HUES6 (cell line): ENCODE data around the gene TRAPPC13.

Experiments used
- H3K27ac ChIP-seq: 2 replicates; pipeline ENCODE4 v1.7.0; 2013; ENCODE audit warnings: low read depth, mild to moderate bottlenecking, low read length, inconsistent platforms
- H3K27me3 ChIP-seq: 2 replicates; pipeline ENCODE4 v1.6.1; 2013; ENCODE audit warnings: low read length; ENCODE audit not compliant: control insufficient read depth, insufficient read depth
- H3K36me3 ChIP-seq: 2 replicates; pipeline ENCODE4 v1.6.1; 2013; ENCODE audit warnings: low read length; ENCODE audit not compliant: control insufficient read depth, insufficient read depth
- H3K4me1 ChIP-seq: 2 replicates; pipeline ENCODE4 v1.6.1; 2013; ENCODE audit warnings: low read length; ENCODE audit not compliant: control insufficient read depth, insufficient read depth
- H3K4me3 ChIP-seq: 2 replicates; pipeline ENCODE4 v1.5.1; 2013; ENCODE audit warnings: low read depth, low read length
- H3K9ac ChIP-seq: one replicate; pipeline ENCODE4 v1.6.1; 2013; ENCODE audit warnings: mild to moderate bottlenecking, low read length
- H3K9me3 ChIP-seq: 2 replicates; pipeline ENCODE4 v1.6.1; 2013; ENCODE audit warnings: low read depth, low read length; ENCODE audit not compliant: control insufficient read depth, insufficient read depth

TRAPPC13 gene

DNA sequence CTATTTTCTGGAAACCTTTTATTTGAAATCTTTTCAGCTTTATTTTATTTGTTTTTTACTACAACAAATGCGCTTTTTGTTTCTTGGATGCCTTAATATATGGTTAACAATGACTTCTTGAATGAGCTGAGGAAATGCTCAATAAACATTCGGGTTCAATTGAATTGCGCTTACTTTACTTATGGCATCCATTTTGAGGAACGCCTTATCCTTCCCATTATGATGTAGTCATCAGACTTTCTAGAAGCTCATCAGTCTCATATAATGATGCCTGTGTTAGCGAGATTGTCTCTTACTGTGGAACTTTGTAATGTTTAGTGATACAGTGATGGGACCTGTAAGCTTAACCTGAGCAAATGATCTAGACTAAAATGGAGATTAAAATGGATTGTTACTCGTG, 916 bp downstream of the TRAPPC13 start:
- Histone ChIP-seq H3K9me3 (no peaks in the 10 kb centered on the region), H3K27me3 (no peaks in the 10 kb centered on the region), H3K36me3 (peaks cover 10% of the 10 kb centered on the region), H3K4me3 (peak overlapping the region; percentile 96), H3K27ac (no peak overlapping the region), H3K4me1 (peaks cover 8% of the 10 kb centered on the region), H3K9ac (no peak overlapping the region)

DNA sequence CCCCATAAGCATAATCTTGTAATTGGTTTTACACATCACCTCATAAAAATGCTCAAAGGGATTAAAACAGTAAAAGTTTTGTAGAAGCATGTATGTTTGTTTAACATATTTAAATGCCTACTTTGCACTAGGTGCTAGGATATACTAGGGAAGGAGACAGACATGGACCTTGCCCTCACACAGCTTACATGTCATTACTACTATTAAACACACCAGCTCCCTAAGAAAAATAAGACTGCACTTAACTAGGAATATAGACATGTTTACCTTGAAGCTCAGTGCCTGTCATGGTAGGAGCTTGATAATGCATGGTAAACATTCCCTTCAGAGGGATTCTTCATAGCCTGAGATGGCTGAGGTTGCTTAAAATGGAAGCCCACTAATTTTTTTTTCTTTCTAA, 6.2 kb downstream of the TRAPPC13 start:
- Histone ChIP-seq H3K36me3 (peaks cover 13% of the 10 kb centered on the region), H3K9ac (no peak overlapping the region), H3K9me3 (no peaks in the 10 kb centered on the region), H3K4me1 (peaks cover under 1% of the 10 kb centered on the region; the same call in 1 of the 2 replicates), H3K27me3 (no peaks in the 10 kb centered on the region), H3K27ac (no peak overlapping the region), H3K4me3 (no peak overlapping the region)

DNA sequence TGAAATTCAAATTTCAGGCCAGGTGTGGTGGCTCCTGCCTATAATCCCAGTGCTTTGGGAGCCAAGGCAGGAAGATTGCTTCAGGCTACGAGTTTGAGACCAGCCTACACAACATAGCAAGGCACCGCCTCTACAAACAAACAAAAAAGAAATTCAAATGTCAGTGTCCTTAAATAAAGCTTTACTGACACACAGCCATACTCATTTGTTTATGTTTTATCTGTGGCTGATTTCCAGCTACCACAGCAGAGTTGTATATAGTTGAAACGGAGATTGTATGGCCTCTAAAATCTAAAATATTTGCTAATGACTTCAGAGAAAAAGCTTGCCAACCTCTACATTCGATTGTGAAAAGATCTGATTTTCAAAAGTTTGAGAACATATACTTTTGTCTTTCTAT, 15.4 kb downstream of the TRAPPC13 start:
- H3K9ac ChIP-seq, result no peak overlapping the region
- H3K4me3 ChIP-seq, result no peak overlapping the region
- no peak overlapping the region for H3K27ac ChIP-seq
- H3K27me3 ChIP-seq, result no peaks in the 10 kb centered on the region
- H3K36me3 ChIP-seq, result peaks cover 32% of the 10 kb centered on the region
- H3K9me3 ChIP-seq, result peaks cover 4% of the 10 kb centered on the region; the same call in 1 of the 2 replicates
- no peaks in the 10 kb centered on the region for H3K4me1 ChIP-seq

DNA sequence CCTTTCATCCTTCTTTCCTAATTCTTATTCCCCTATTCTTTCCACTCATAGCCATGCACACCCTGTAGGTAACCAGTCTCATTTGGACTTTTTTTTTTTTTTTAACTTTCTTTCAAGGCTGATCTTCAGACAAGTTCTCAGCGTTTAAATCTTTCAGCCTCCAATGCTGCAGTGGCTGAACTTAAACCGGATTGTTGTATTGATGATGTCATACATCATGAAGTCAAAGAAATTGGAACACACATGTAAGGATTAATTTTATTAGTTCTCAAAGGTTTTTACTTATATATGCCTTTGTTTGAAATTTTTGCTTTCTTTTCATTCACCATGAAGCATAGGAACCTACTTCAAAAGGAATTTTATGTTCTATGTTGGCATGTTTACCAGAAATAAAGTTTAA, 22.1 kb downstream of the TRAPPC13 start:
- Histone ChIP-seq H3K9ac (no peak overlapping the region), H3K36me3 (peaks cover 4% of the 10 kb centered on the region; the same call in 1 of the 2 replicates), H3K9me3 (no peaks in the 10 kb centered on the region), H3K27me3 (no peaks in the 10 kb centered on the region), H3K27ac (no peak overlapping the region), H3K4me3 (no peak overlapping the region), H3K4me1 (peaks cover 7% of the 10 kb centered on the region; the same call in 1 of the 2 replicates)

DNA sequence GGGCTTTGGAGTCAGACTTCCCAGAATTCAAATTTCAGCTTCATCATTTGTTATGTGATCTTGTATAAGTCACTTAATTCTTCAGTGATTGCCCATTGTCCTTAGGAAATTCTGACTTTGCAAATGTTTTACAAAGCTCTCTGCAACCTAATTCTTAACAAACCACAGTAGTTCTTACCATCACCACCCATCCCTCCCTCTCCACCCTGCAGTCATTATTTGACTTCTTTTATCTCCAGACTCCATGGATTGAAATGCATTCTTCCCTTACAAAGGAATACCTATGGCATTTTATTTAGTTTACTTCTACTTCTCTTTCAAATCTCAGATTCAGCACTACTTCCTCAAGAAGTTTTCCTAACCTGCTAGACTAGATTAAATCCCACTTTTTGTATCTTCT, 23.1 kb downstream of the TRAPPC13 start:
- Histone ChIP-seq H3K9ac (no peak overlapping the region), H3K27me3 (no peaks in the 10 kb centered on the region), H3K4me1 (peaks cover 7% of the 10 kb centered on the region; the same call in 1 of the 2 replicates)

DNA sequence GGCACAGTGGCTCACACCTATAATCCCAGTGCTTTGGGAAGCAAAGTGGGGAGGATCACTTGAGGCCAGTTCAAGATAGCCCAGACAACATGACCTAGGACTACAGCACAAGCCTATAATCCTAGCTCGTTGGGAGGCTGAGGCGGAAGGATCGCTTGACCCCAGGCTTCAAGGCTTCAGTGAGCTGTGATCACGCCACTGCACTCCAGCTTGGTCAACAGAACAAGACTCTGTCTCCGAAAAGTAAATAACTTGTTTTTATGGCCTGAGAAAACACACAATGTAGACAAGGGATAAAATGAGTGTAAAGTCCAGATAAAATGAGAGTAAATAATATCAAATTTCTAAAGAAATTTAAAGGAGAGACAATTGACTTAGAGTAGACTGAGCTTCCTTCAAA, 26.3 kb downstream of the TRAPPC13 start:
- H3K4me1 ChIP-seq, result peaks cover 7% of the 10 kb centered on the region; the same call in 1 of the 2 replicates
- H3K27me3 ChIP-seq, result no peaks in the 10 kb centered on the region
- peaks cover 4% of the 10 kb centered on the region; the same call in 1 of the 2 replicates for H3K36me3 ChIP-seq
- no peak overlapping the region for H3K9ac ChIP-seq
- H3K27ac ChIP-seq, result no peak overlapping the region
- no peak overlapping the region for H3K4me3 ChIP-seq
- H3K9me3 ChIP-seq, result no peaks in the 10 kb centered on the region

More for the DNA sequence above, 23.1 kb downstream of the TRAPPC13 start:
- H3K27ac ChIP-seq, result peak overlapping the region; percentile 64
- peaks cover 4% of the 10 kb centered on the region; the same call in 1 of the 2 replicates for H3K36me3 ChIP-seq
- H3K4me3 ChIP-seq, result no peak overlapping the region
- no peaks in the 10 kb centered on the region for H3K9me3 ChIP-seq

DNA sequence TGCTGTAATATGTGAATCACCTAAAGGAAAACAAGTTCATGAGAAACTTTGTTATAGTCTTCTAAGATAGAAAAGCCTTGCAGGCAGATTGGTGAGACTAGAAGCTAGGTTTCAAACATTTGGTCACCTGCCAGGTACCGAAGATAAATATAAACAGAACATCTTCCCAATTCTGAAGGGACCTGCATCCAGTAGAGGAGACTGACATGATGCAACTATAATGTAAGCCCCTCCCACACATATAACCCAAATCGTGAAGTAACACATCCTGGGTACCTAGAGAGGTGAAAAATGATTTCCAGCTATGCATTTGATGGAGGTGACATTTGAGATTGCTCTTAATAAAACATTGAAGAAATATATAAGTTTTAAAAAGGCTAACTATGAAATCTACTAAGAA, 29.9 kb downstream of the TRAPPC13 start:
- no peak overlapping the region for H3K4me3 ChIP-seq
- H3K9me3 ChIP-seq, result no peaks in the 10 kb centered on the region
- no peak overlapping the region for H3K27ac ChIP-seq
- peaks cover 7% of the 10 kb centered on the region; the same call in 1 of the 2 replicates for H3K36me3 ChIP-seq
- no peaks in the 10 kb centered on the region for H3K4me1 ChIP-seq
- H3K9ac ChIP-seq, result no peak overlapping the region
- H3K27me3 ChIP-seq, result no peaks in the 10 kb centered on the region

DNA sequence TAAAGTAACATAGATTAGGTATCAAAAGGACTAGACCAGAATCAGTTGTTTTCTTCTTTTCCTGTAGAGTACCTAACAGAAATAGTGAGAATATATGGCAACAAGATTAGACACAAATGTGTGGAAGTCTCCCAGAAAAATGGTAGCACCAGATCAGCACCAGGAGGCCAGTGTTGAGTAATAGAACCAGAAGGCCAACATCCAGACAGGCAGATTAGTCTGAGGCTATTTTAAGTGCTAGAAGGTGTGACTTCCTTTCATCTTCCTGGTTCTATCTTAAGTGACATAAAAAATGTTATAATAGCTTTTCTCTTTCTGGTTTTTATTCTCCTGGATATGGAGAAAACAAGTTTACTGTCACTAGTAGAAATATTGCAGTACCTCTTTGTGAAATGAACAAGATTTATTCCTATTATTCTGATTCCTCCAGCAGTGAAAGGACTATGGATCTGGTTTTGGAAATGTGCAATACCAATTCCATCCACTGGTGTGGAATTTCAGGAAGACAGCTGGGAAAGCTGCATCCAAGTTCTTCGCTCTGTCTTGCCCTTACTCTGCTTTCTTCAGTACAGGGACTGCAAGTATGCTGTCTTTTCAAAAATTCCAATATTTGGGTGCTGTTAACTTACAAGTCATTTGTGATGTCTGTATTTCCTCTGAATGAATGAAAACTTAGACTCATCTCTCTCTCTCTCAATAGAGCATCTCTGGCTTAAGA, 39.1 kb downstream of the TRAPPC13 start:
- H3K27me3 ChIP-seq, result no peaks in the 10 kb centered on the region
- H3K4me3 ChIP-seq, result no peak overlapping the region
- H3K9me3 ChIP-seq, result no peaks in the 10 kb centered on the region
- H3K27ac ChIP-seq, result no peak overlapping the region
- no peak overlapping the region for H3K9ac ChIP-seq
- H3K4me1 ChIP-seq, result no peaks in the 10 kb centered on the region; the same call in 1 of the 2 replicates
- peaks cover 16% of the 10 kb centered on the region; the same call in 1 of the 2 replicates for H3K36me3 ChIP-seq

DNA sequence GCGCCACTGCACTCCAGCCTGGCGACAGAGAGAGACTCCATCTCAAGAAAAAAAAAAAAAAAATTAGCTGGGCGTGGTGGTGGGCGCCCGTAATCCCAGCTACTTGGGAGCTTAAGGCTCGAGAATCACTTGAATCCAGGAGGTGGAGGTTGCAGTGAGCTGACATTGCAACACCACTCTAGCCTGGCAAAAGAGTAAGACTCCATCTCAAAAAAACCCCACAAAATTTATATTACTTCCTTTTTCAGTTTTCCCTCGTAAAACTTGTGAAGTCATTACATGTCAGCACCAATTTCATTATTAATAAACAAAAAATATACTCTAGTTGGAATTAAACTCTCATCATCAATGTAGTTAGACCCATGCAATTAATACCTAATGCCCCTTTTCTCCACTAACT, 43.9 kb downstream of the TRAPPC13 start:
- H3K36me3 ChIP-seq, result peaks cover 30% of the 10 kb centered on the region
- H3K4me1 ChIP-seq, result no peaks in the 10 kb centered on the region; the same call in 1 of the 2 replicates

DNA sequence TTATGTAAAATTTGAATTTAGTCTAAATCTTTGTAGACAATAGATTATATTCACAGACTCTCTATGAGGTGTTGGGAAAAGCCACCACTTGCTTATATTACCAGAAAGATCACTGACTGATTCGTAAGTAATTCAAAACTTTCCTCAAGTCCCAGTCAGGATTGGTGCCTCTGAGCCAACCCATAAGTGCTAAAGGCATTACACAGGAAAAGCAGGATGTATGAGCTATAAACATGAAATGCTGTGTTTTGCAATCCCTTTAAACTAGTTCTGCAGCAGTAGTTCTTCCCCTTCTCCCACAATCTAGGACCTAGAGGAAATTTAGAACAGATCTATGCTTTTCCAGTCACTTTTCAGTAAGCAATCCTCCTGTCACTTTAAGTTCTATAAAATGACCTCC, 48.0 kb downstream of the TRAPPC13 start:
- Histone ChIP-seq H3K9me3 (no peaks in the 10 kb centered on the region), H3K9ac (no peak overlapping the region), H3K36me3 (peaks cover 26% of the 10 kb centered on the region), H3K4me1 (no peaks in the 10 kb centered on the region), H3K4me3 (no peak overlapping the region), H3K27ac (no peak overlapping the region), H3K27me3 (no peaks in the 10 kb centered on the region)

More for the DNA sequence above, 43.9 kb downstream of the TRAPPC13 start:
- no peak overlapping the region for H3K9ac ChIP-seq
- no peaks in the 10 kb centered on the region for H3K27me3 ChIP-seq
- no peaks in the 10 kb centered on the region for H3K9me3 ChIP-seq
- no peak overlapping the region for H3K27ac ChIP-seq
- H3K4me3 ChIP-seq, result no peak overlapping the region

DNA sequence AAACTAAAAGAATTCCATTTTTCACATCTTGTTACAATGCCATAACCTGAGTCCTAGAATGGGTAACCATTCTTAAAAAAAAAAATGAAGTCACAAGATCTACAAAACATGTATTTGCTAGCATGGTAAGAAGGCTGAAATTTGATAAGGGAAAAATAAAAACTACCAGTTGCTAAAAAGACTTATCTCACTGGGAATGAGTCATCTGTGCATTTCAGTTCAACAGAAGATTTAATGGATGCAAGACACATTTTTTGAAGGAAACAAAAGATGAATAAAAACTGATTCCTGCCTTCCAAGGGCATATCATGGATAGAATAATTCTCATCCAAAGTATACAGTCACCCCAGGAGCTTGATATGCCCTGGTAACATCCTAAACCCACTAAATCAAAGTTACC, 49.9 kb downstream of the TRAPPC13 start:
- Histone ChIP-seq H3K9me3 (no peaks in the 10 kb centered on the region), H3K27me3 (no peaks in the 10 kb centered on the region), H3K9ac (no peak overlapping the region), H3K36me3 (peaks cover 28% of the 10 kb centered on the region), H3K4me1 (no peaks in the 10 kb centered on the region), H3K4me3 (no peak overlapping the region), H3K27ac (no peak overlapping the region)
